Brain microvascular endothelial cell (primary cell): Measurements from ENCODE around the gene OR13C8.
"Not testable (repeated sequence)": the region's sequence is repeated elsewhere in the genome, so short reads cannot be mapped to it uniquely, and the experiment has no call there.

Experiments
- DNase-seq: peaks from one replicate; pipeline ENCODE4 v3.0.0-alpha.2; 2020
- H3K27ac ChIP-seq: fragments of 250-450 bp; sonication (Bioruptor Pico); 2 replicates; pipeline ENCODE4 v1.5.1; 2020; ENCODE audit warnings: mild to moderate bottlenecking, moderate library complexity
- H3K27me3 ChIP-seq: fragments of 250-450 bp; sonication (Bioruptor Pico); replicated peaks from 2 replicates; pipeline ENCODE4 v1.5.1; 2020; ENCODE audit warnings: mild to moderate bottlenecking
- H3K36me3 ChIP-seq: fragments of 250-450 bp; sonication (Bioruptor Pico); replicated peaks from 2 replicates; pipeline ENCODE4 v1.5.1; 2020; ENCODE audit warnings: mild to moderate bottlenecking
- H3K4me3 ChIP-seq: 2 replicates; pipeline ENCODE4 v1.5.1; 2011; ENCODE audit warnings: low read depth, mild to moderate bottlenecking, control low read depth, low read length, moderate library complexity
- CTCF ChIP-seq: IDR thresholded peaks from 2 replicates; pipeline ENCODE4 v1.5.1; 2011; ENCODE audit warnings: low read depth, mild to moderate bottlenecking, moderate library complexity, low read length, control low read depth, inconsistent platforms; ENCODE audit errors: missing control alignments
- in situ Hi-C: cut with HindIII; loops from 2 replicates; pipeline ENCODE4 v1.10.0; 2017; ENCODE audit warnings: low sequenced_read_pairs, low pct_ligation_motif_present

Gene OR13C8

GRCh38 chr9:104577263-104577662 lies 8.3 kb downstream of the OR13C8 start:
- no peak overlapping the region for H3K4me3 ChIP-seq
- no peak overlapping the region for H3K27ac ChIP-seq
- no peaks in the 10 kb centered on the region for H3K36me3 ChIP-seq
- no peaks in the 10 kb centered on the region for H3K27me3 ChIP-seq
- no peak for DNase-seq
- no peak for TF ChIP-seq CTCF
- in situ Hi-C loops: no loop called here

GRCh38 chr9:104580562-104580961 lies 11.6 kb downstream of the OR13C8 start:
- TF ChIP-seq CTCF: no peak
- no peaks in the 10 kb centered on the region for H3K27me3 ChIP-seq
- no peak overlapping the region for H3K27ac ChIP-seq
- no peak overlapping the region for H3K4me3 ChIP-seq
- in situ Hi-C loops: no loop called here
- DNase-seq: no peak
- H3K36me3 ChIP-seq: no peaks in the 10 kb centered on the region

- DNase-seq: no peak
Observed at GRCh38 chr9:104586496-104587180, 17.7 kb downstream of the OR13C8 start.

DNA sequence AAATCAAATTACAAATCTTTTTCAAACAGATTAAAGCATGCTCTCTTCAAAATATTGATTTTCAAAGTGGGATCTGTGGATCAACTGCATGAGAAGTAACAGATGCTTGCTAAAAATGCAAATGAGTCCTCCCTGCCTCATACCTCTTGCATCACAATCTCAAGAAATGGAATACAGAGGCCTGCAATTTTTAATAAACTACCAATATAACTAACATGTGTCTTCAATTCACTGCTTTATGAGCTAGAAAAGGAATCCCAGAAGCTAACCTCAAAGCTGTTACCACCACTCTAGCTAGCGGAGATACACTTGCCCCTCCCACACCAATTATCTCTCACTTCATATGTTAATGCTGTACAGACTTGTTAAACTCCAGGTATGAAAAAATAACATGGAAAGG lies 20.7 kb downstream of the OR13C8 start:
- no peak for TF ChIP-seq CTCF

More at GRCh38 chr9:104586496-104587180, 17.7 kb downstream of the OR13C8 start:
- H3K27ac ChIP-seq: no peak overlapping the region
- H3K36me3 ChIP-seq: no peaks in the 10 kb centered on the region
- H3K27me3 ChIP-seq: no peaks in the 10 kb centered on the region
- in situ Hi-C loops: no loop called here
- H3K4me3 ChIP-seq: no peak overlapping the region
- no peak for TF ChIP-seq CTCF

DNA sequence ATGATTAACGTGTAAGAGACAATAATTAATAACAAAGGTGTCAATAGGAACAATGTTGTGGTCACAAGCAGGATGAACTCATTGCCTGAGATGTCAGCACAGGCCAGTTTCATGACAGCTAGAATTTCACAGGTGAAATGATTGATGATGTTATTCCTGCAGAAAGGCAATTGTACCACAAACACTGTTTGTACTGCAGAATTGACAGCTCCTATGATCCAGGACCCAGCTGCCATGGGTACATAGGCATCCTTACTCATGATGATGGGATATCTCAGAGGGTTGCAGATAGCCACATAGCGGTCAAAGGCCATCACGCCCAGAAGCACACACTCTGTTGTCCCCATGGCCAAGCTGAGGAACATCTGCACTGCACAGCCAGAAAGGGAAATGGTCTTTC lies 29.8 kb downstream of the OR13C8 start:
- H3K36me3 ChIP-seq, H3K27ac ChIP-seq, H3K27me3 ChIP-seq, in situ Hi-C loops, H3K4me3 ChIP-seq, DNase-seq: not testable (repeated sequence)

More for the DNA sequence above, 20.7 kb downstream of the OR13C8 start:
- Histone ChIP-seq H3K4me3 (no peak overlapping the region), H3K27ac (no peak overlapping the region), H3K27me3 (no peaks in the 10 kb centered on the region), H3K36me3 (no peaks in the 10 kb centered on the region)
- no peak for DNase-seq
- in situ Hi-C loops: no loop called here

DNA sequence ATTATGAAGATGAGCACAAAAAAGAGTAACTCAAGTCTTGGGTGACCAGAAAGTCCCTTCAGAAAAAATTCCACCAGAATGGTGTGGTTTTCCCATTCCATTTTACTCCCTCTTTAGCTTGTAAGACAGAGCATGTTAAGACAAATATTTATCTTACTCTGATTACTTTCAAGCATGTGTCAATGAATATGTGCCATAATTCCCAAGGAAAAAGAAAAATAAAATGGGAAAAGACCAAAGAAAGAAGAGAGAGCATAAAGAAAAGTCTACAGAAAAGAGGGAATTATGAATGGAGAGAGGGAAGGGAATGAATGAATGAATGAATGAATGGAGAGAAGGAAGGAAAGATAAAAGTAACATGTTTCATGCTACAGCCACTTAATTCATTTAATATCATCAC lies 30.3 kb downstream of the OR13C8 start, which contains the start of gene OR13C5:
Gene OR13C5, minus strand, starts transcription at position 101 of the 400 bp plus-strand sequence. Its CDS starts 0 bp downstream, at position 101.
- in situ Hi-C loops, H3K27ac ChIP-seq, H3K4me3 ChIP-seq, H3K27me3 ChIP-seq, H3K36me3 ChIP-seq, DNase-seq: not testable (repeated sequence)

- H3K27me3 ChIP-seq: no peaks in the 10 kb centered on the region
- DNase-seq: no peak
- TF ChIP-seq CTCF: no peak
- H3K36me3 ChIP-seq: no peaks in the 10 kb centered on the region
- H3K4me3 ChIP-seq: no peak overlapping the region
- in situ Hi-C loops: no loop called here
- no peak overlapping the region for H3K27ac ChIP-seq
Observed at GRCh38 chr9:104604801-104605200, 35.8 kb downstream of the OR13C8 start.

DNA sequence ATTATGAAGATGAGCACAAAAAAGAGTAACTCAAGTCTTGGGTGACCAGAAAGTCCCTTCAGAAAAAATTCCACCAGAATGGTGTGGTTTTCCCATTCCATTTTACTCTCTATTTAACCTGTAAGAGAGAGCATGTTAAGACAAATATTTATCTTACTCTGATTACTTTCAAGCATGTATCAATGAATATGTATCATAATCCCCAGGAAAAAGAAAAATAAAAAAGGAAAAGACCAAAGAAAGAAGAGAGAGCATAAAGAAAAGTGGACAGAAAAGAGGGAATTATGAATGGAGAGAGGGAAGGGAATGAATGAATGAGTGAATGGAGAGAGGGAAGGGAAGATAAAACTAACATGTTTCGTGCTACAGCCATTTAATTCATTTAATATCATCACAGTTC lies 36.6 kb downstream of the OR13C8 start, which contains the start of gene OR13C2:
Gene OR13C2, minus strand, starts transcription at position 101 of the 400 bp plus-strand sequence. Its CDS starts 0 bp downstream, at position 101.
- H3K4me3 ChIP-seq, H3K36me3 ChIP-seq, DNase-seq, in situ Hi-C loops, H3K27ac ChIP-seq, H3K27me3 ChIP-seq: not testable (repeated sequence)
